ENCODE data around the gene HSF2.

HSF2 gene

DNA sequence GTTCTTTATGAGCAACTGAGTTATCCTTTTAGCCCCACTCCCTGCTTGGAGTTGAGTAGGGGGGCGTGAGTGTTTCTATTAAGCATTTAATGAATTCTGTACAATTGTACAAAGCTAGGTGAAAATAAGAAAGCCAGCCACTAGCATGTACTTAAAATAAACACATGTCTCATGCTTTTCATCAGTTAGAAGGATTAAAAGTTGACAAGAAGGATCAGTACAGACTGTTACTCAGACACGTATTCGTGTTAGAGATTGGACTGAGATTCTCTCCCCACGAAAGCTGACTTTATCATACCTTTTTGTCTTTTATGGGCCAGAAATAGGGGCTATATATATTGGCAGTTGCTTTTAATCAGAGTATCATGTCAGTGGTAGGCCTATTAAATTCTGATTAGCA is 1.7 kb downstream of the HSF2 start:
- Histone ChIP-seq H3K4me1 (ENCODE audit: insufficient read depth, low read length, severe bottlenecking) (peaks cover 27% of the 10 kb centered on the region), H2AFZ (ENCODE audit: low read length) (no peak overlapping the region), H3K4me3 (ENCODE audit: low read depth, low read length, poor library complexity, severe bottlenecking) (peak overlapping the region; percentile 100), H3F3A (ENCODE audit: insufficient read depth, low read length) (no peaks in the 10 kb centered on the region), H3K9me2 (ENCODE audit: low read depth, low read length) (no peaks in the 10 kb centered on the region), H3K9ac (ENCODE audit: low read length) (peak overlapping the region; percentile 100; the same call in 1 of the 2 replicates), H4K20me1 (ENCODE audit: insufficient read depth, low read length) (no peaks in the 10 kb centered on the region), H3K4me2 (ENCODE audit: low read length) (peak overlapping the region; percentile 97), H3K9me3 (ENCODE audit: low read length) (0 out of 2 replicates have a peak, but pooled peaks cover 3% of the 10 kb centered on the region), H3K27ac (ENCODE audit: low read depth, low read length, poor library complexity, severe bottlenecking) (no peak overlapping the region), H3K36me3 (ENCODE audit: insufficient read depth, low read length) (peaks cover 29% of the 10 kb centered on the region), H3K27me3 (ENCODE audit: insufficient read depth, low read length) (no peaks in the 10 kb centered on the region), H3K79me2 (ENCODE audit: insufficient read depth, low read length) (peaks cover 66% of the 10 kb centered on the region)
- TF ChIP-seq, protein P1, sequence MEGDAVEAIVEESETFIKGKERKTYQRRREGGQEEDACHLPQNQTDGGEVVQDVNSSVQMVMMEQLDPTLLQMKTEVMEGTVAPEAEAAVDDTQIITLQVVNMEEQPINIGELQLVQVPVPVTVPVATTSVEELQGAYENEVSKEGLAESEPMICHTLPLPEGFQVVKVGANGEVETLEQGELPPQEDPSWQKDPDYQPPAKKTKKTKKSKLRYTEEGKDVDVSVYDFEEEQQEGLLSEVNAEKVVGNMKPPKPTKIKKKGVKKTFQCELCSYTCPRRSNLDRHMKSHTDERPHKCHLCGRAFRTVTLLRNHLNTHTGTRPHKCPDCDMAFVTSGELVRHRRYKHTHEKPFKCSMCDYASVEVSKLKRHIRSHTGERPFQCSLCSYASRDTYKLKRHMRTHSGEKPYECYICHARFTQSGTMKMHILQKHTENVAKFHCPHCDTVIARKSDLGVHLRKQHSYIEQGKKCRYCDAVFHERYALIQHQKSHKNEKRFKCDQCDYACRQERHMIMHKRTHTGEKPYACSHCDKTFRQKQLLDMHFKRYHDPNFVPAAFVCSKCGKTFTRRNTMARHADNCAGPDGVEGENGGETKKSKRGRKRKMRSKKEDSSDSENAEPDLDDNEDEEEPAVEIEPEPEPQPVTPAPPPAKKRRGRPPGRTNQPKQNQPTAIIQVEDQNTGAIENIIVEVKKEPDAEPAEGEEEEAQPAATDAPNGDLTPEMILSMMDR (IDR thresholded peaks at IDR 0.05; ENCODE audit: low read length) = no peak
- no peak for TF ChIP-seq EZH2 (IDR thresholded peaks at IDR 0.05; ENCODE audit: borderline replicate concordance, low read length)

DNA sequence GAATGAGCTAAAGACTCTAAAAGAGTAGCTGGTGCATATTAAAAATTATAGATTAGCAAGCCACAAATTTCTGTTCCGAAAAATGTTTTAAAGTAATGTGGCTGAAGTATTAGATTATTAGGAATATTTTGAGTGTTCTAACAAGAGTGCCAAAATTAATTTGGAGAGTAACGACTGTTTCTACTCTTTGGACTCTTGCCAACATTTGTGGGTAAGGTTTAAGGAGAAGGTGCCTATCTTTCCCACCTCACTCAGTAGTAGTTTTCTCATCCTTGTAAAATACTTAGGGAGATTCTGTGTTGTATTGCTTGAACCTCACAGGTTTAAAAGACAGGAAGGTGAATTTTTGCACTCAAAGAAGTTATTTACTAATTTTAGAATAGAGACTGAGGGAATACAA is 5.0 kb downstream of the HSF2 start:
- H3K4me1 ChIP-seq (ENCODE audit: insufficient read depth, low read length, severe bottlenecking) = peaks cover 23% of the 10 kb centered on the region
- no peaks in the 10 kb centered on the region for H3F3A ChIP-seq (ENCODE audit: insufficient read depth, low read length)
- no peak overlapping the region for H3K4me3 ChIP-seq (ENCODE audit: low read depth, low read length, poor library complexity, severe bottlenecking)
- no peaks in the 10 kb centered on the region for H3K9me2 ChIP-seq (ENCODE audit: low read depth, low read length)
- H3K9ac ChIP-seq (ENCODE audit: low read length) = no peak overlapping the region
- H3K36me3 ChIP-seq (ENCODE audit: insufficient read depth, low read length) = peaks cover 48% of the 10 kb centered on the region
- no peak overlapping the region for H3K4me2 ChIP-seq (ENCODE audit: low read length)
- no peaks in the 10 kb centered on the region for H4K20me1 ChIP-seq (ENCODE audit: insufficient read depth, low read length)
- no peak for TF ChIP-seq EZH2 (IDR thresholded peaks at IDR 0.05; ENCODE audit: borderline replicate concordance, low read length)
- 0 out of 2 replicates have a peak, but pooled peaks cover 4% of the 10 kb centered on the region for H3K9me3 ChIP-seq (ENCODE audit: low read length)
- peaks cover 98% of the 10 kb centered on the region for H3K79me2 ChIP-seq (ENCODE audit: insufficient read depth, low read length)
- H3K27me3 ChIP-seq (ENCODE audit: insufficient read depth, low read length) = no peaks in the 10 kb centered on the region
- no peak overlapping the region for H3K27ac ChIP-seq (ENCODE audit: low read depth, low read length, poor library complexity, severe bottlenecking)
- H2AFZ ChIP-seq (ENCODE audit: low read length) = no peak overlapping the region

DNA sequence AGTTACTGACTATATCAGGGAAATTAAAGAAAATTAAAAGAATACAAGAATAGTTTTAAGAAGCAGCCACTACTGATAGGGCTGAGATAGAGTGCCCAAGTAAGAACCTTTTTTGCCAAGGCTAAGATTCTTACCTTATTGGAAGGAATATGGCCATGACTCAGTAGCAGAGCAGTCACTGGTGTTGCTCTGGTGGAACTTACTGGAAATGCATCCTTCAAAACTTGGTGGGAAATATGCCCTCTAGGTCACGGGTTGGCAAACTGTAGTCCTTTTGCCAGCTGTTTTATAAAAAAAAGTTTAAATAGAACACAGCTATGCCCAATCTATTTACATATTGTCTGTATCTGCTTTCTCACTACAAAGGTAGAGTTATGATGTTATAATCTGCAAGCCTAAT is 6.0 kb downstream of the HSF2 start:
- Histone ChIP-seq H4K20me1 (ENCODE audit: insufficient read depth, low read length) (no peaks in the 10 kb centered on the region), H3K4me2 (ENCODE audit: low read length) (no peak overlapping the region), H2AFZ (ENCODE audit: low read length) (no peak overlapping the region), H3K9me3 (ENCODE audit: low read length) (0 out of 2 replicates have a peak, but pooled peaks cover 4% of the 10 kb centered on the region), H3K27ac (ENCODE audit: low read depth, low read length, poor library complexity, severe bottlenecking) (no peak overlapping the region), H3K9me2 (ENCODE audit: low read depth, low read length) (no peaks in the 10 kb centered on the region), H3F3A (ENCODE audit: insufficient read depth, low read length) (no peaks in the 10 kb centered on the region), H3K4me3 (ENCODE audit: low read depth, low read length, poor library complexity, severe bottlenecking) (no peak overlapping the region), H3K4me1 (ENCODE audit: insufficient read depth, low read length, severe bottlenecking) (peaks cover 22% of the 10 kb centered on the region), H3K27me3 (ENCODE audit: insufficient read depth, low read length) (no peaks in the 10 kb centered on the region), H3K36me3 (ENCODE audit: insufficient read depth, low read length) (peaks cover 43% of the 10 kb centered on the region), H3K9ac (ENCODE audit: low read length) (no peak overlapping the region), H3K79me2 (ENCODE audit: insufficient read depth, low read length) (peaks cover 98% of the 10 kb centered on the region)
- no peak for TF ChIP-seq EZH2 (IDR thresholded peaks at IDR 0.05; ENCODE audit: borderline replicate concordance, low read length)

DNA sequence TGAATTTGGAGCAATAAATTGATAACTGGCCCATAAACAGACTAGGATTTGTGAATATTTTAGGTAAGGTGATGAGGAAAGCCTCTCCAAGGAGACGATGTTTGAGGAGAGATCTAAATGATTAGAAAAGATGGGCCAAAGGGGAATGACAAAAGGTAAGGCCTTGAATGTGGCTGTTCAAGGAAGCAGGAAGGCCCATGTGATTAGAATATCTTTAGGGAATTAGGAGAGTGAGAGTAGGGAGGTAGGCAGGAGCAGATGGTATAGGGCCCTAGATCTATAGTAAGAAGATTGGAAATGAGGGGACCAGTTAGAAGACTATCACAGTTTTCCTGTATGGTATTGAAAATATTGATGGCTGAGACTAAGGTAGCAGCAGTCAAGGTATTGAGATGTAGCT is 6.7 kb downstream of the HSF2 start:
- Histone ChIP-seq H4K20me1 (ENCODE audit: insufficient read depth, low read length) (no peaks in the 10 kb centered on the region), H3K9me3 (ENCODE audit: low read length) (0 out of 2 replicates have a peak, but pooled peaks cover 4% of the 10 kb centered on the region)

More for the DNA sequence above, 6.7 kb downstream of the HSF2 start:
- H3K4me3 ChIP-seq (ENCODE audit: low read depth, low read length, poor library complexity, severe bottlenecking) = no peak overlapping the region
- no peak overlapping the region for H3K4me2 ChIP-seq (ENCODE audit: low read length)
- no peaks in the 10 kb centered on the region for H3K9me2 ChIP-seq (ENCODE audit: low read depth, low read length)
- TF ChIP-seq, protein P1 (IDR thresholded peaks at IDR 0.05; ENCODE audit: low read length) = no peak
- no peak for TF ChIP-seq EZH2 (IDR thresholded peaks at IDR 0.05; ENCODE audit: borderline replicate concordance, low read length)
- peaks cover 14% of the 10 kb centered on the region for H3K4me1 ChIP-seq (ENCODE audit: insufficient read depth, low read length, severe bottlenecking)
- H3K36me3 ChIP-seq (ENCODE audit: insufficient read depth, low read length) = peaks cover 51% of the 10 kb centered on the region
- H3K9ac ChIP-seq (ENCODE audit: low read length) = no peak overlapping the region
- no peaks in the 10 kb centered on the region for H3K27me3 ChIP-seq (ENCODE audit: insufficient read depth, low read length)
- peaks cover 98% of the 10 kb centered on the region for H3K79me2 ChIP-seq (ENCODE audit: insufficient read depth, low read length)
- H3K27ac ChIP-seq (ENCODE audit: low read depth, low read length, poor library complexity, severe bottlenecking) = no peak overlapping the region
- H2AFZ ChIP-seq (ENCODE audit: low read length) = no peak overlapping the region
- no peaks in the 10 kb centered on the region for H3F3A ChIP-seq (ENCODE audit: insufficient read depth, low read length)

All from OCI-LY1 (cell line).